GM18868 (cell line): Measurements from ENCODE around the gene KIRREL3.
A peak's percentile ranks its signal among the peaks of the same experiment; 100 is the strongest.

Source experiments
- ATAC-seq: cut with Tn5 transposase; IDR thresholded peaks from one replicate; pipeline ENCODE4 v1.9.1; 2021; ENCODE audit warnings: mild to moderate bottlenecking, moderate library complexity; ENCODE audit not compliant: unreplicated experiment

The KIRREL3 gene

GRCh38 chr11:126997641-126998040 lies 2.9 kb downstream of the KIRREL3 start:
- ATAC-seq = no peak

- ATAC-seq = no peak
These were observed 3.4 kb downstream of the KIRREL3 start for GRCh38 chr11:126997196-126997595.

DNA sequence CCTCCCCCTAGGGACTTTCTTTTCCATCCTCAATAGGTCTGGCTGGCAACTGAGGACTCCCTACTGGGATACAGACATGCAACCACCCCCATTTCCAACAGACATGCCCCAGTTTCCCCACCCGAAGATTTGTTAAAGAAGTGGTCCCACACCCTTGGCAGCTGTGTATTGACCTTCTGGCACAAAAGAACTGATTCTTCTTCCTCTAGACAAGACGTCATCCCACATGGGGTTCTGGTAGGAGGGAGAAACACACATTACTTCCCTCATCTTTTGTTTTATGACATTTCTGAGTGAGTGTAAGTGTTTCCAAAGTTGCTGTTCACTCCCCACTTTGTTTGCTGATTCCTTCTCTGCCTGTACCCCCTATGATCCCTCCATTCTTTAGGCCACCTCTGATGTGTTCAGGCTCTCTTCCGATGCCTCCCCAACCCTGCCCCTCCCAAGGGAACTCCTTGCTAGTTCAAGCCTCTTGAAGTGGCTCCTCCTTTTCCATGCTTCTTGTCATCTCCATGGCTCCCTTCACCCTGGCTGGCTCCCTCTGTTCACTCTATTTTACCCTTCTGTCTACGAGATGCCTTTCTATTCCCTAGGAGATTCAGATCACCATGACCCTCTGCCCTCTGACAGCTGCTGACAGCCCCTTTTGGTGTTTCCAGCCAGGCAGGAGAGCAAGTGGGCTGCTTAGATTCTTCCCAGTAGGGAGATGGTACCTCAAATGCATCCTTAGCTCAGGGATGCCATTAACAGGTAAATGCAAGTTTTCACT lies 4.3 kb downstream of the KIRREL3 start:
- ATAC-seq = no peak

GRCh38 chr11:126993599-126993998 lies 7.0 kb downstream of the KIRREL3 start:
- no peak for ATAC-seq

DNA sequence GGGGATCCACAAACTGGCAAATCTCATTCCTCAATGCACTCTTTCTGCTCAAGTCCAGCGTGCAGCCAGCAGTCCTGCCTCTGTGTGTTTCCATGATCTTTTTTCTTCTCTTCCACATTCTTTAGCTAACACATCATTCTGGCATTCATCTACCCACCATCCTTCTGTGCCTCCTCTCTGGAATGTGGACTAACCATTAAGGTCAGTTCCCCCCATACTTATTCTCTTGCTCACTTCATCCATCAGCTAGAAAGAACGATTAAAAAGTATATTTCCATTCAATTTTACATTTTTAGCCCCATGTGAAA lies 7.8 kb downstream of the KIRREL3 start:
- no peak for ATAC-seq

- ATAC-seq = no peak
These were observed 8.3 kb downstream of the KIRREL3 start for GRCh38 chr11:126992065-126992803.

- ATAC-seq = no peak
These were observed 9.0 kb downstream of the KIRREL3 start for GRCh38 chr11:126991596-126991995.

DNA sequence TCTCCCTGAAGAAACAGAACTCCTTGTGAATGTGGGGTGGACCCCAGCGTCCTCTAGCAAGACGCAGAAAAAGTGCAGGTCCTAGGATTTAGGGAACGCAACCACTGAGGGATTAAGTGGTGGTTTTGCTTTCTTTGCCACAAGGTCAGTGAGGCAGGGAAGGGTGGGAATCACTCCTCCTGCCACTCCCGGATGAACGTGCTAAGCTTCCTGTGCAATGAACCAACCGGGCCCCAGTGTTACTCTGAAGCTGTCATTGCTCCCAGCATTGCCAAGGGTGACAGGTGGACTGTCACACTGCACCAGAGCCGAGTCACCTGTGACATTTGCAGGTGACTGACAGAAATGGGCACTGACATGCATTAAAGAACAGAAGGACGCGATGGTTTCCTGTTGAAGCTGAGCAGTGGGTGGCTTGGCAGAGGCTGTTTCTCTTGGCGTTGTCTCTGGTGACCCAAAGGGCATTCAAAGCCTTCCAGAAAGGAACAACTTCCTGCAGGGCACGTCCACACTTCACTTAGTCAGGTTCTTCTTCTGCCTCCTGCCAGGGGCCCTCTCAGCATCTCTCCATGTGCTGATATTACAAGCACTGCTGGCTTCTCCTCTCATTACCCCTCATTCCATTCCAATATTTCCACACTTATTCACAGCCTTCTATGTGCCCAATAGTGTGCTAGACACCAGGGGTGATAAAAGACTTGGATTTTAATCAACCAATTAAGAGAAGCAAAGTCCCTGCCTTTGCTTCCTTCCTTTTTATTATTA lies 9.7 kb downstream of the KIRREL3 start:
- no peak for ATAC-seq

DNA sequence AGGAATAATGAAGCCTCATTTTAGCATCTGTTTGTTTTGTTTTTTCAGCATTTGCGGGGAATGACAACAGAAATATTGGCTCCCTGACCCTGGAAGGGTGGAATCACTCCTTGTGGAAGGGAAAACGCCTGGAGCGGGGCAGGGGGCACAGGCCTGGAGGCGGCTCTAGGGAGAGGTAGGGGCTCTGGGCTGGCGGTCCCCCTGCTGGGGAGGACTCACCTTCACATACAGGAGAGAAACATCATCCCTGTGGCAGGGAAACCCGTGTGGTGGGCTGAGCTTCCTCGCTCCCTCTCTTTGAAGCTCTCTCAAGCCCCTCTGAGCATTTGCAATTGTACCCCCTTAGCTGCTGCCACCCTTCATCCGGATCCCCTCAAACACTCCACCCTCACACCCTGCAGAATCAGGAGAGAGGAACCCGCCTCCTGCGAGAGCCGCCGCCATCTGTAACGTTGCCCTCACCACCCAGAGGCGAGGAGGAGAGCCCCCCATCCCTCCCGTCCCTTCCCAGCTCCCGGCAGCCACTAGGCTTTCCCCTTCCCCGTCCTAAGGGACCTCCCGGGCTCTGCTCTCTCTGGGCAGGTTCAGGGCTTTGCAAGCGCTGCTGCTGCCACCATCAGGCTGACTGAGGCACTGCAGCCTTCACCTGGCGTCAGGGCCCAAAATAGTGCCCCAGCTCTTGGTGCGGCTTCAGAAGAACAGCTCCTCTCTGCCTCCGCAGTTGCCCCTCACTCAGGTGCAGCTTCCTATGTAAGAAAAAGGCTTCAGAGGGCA lies 10.4 kb downstream of the KIRREL3 start:
- peak; percentile 89 for ATAC-seq

- ATAC-seq = no peak
These were observed 11.9 kb downstream of the KIRREL3 start for GRCh38 chr11:126988655-126989054.

- ATAC-seq = no peak
These were observed 18.9 kb downstream of the KIRREL3 start for GRCh38 chr11:126981635-126982034.

DNA sequence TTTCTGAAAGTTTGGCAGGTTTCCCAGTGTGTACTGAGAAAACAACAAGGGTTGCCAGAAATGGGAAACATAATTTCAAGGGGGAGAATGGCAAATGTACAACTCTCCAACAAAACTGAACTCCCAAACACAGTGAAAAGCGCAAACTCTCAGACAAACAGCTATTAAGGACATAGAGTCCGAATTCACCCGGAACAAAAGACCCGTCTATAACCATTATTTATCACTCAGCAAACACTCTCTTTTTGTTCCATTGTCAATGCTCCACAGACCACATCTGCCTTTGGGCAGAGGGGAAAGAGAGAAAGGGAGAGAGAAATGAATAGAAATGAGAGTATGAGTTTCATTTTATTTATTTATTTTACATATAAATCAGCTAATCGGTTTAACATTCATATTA lies 21.7 kb downstream of the KIRREL3 start:
- no peak for ATAC-seq

DNA sequence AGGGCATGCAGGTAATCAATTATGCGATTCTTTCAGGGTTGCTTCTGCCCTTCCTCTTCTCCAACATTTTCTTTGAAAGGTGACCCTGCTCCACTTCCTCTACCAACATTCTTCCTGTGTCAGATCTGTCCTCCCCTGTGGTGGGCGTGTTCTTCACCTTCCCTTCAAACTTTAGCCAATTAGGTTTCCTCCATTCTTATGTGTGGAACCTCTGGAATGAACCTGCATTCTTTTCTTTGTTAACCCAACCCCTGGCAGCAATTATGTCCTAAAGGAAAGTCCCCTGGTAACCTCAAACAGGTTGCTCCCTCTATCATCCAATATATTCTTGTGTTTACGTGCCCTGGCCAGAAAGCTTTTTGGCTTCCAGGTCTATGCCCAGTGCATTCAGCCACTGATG lies 22.4 kb downstream of the KIRREL3 start:
- no peak for ATAC-seq

DNA sequence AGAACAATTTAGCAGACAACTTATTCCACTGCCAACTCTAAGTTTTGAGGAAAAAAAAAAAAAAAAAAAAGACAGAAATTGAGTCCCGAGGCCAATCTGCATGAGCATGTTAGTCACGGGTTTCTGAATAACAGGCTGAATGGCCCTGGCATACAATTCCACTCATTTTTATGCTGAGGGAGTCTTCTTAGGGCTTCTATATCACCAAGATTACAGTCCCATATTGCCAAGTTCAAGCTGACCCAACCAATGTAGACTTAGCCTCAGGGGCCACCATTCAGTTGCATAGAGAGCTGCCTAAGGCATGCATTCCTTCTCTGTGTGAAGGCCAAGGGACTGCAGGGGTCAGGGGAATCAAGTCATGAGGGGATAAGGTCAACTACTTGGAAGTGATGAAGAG lies 27.5 kb downstream of the KIRREL3 start:
- no peak for ATAC-seq

DNA sequence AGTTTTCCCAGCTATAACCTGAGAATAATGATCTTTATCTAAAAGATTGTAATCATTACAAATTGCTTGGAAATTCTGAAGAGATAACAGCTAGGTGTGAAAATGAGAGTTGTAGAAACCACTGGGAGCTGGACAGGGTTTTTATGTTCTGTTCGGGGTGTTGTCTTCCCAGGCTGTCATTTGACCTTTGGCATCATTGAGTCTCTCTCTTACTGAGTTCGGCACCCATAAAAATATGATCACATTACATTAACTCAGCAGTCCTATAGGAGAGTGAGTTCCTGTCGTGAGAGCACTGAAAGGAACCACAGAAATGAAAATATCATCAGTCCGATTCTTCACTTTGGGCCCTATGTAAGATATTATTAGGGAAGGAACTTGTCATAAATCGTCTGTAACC lies 29.3 kb downstream of the KIRREL3 start:
- ATAC-seq = no peak

DNA sequence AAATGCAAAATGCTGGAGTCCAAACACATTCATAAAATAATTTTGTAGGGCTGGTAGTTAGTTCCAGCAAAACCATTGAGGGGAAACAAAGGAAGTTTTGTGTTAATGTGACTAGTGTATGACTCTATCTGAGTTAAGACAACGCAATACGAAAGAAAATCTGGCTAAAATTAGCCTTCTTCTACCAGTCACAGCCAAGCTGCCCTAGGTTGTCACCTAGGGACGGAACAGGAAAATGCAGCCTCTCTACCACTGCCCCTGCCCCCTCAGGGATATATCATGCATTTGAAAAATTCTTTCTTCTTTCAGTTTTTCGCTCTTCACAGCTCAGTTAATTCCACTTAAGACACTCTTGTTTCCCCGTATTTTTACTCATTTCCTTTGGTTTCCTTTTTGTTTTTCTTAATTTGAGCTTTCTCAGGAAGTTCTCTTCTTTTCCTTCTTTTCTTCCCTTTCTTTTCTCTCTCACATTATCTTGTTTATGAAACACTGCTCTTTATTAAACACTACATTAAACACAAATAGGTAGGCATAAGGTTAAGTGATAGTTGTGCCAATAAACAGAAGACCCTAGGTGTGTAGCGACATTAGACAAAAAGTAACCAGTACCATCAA lies 30.6 kb downstream of the KIRREL3 start:
- ATAC-seq = no peak

GRCh38 chr11:126968915-126969314 lies 31.7 kb downstream of the KIRREL3 start:
- no peak for ATAC-seq

DNA sequence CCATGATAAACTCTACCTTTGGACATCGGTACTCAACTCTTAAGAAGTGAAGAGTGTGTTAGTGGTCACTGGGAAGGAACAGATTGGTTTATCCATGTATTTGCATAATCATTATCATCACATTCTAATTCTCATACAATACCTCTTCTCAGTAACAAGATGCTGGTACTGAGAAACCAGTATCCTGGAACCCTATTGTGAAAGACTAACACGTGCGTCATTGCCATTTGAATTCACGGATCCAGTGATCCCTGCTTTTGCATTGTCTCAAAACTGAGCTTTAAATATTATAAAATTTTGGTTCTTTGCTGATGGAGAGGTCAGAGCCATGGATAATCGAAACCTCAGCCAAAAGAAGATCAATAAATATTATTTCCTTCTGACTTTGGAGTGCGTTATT lies 35.2 kb downstream of the KIRREL3 start:
- ATAC-seq = no peak

DNA sequence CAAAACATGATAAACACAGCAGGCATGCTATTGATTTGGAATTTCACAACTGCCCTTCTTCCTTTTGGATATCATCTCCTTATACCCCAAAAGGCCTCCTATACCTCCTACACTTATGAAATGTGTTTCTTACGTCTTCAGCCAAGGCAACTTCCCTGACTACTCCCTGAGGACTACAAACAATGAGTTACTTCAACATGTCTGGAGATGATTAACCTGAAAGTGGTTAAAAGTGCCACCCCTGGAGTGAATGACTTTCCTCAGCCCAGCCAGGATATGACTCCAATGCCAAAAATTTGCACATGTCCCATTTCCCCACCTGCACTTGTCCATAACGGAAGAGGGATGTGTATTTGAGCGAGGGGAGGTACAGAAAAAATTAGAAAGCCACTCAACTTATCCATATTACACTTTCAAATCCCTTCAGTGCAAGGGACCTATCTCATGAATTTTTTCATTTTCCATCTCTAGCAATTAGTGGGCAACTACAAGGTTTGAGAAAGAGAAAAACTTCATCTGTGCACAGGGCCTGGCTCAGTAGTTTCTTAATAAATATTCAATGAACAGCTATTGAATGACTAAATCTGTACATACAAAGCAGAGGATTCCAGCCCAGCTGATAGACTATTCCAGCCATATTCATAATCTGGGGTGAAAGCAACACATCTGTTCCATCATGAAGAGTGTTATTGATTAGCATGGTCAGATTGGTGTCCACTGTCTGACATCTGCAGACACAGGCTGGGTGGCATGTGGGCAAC lies 36.8 kb downstream of the KIRREL3 start:
- no peak for ATAC-seq

DNA sequence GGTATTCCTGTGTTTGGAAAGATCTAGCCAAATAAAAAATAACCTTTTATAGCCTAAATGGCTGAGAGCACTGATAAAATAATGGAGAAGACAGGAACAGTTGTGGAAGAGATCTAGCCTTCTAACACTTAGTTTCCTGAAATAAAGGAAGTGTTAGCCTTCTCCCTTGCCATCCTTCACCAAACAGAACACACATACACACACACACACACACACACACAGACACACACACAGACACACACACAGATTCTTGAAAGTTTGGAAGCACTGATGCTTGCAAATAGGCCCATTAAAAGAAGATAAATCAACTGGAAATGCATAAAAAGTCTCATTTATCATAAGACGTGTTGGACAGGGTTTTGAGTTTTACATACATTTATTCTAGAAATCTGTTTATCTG lies 37.5 kb downstream of the KIRREL3 start:
- ATAC-seq = no peak
